CD4-positive, alpha-beta T cell treated with Interleukin-6 for 4 hours (primary cell): Measurements from ENCODE around the gene SEC62.
A peak's percentile ranks its signal among the peaks of the same experiment; 100 is the strongest.

Experiments used
- DNase-seq: peaks from one replicate; pipeline ENCODE4 v3.0.0-alpha.2; 2020; ENCODE audit warnings: mixed read lengths

Gene SEC62

DNA sequence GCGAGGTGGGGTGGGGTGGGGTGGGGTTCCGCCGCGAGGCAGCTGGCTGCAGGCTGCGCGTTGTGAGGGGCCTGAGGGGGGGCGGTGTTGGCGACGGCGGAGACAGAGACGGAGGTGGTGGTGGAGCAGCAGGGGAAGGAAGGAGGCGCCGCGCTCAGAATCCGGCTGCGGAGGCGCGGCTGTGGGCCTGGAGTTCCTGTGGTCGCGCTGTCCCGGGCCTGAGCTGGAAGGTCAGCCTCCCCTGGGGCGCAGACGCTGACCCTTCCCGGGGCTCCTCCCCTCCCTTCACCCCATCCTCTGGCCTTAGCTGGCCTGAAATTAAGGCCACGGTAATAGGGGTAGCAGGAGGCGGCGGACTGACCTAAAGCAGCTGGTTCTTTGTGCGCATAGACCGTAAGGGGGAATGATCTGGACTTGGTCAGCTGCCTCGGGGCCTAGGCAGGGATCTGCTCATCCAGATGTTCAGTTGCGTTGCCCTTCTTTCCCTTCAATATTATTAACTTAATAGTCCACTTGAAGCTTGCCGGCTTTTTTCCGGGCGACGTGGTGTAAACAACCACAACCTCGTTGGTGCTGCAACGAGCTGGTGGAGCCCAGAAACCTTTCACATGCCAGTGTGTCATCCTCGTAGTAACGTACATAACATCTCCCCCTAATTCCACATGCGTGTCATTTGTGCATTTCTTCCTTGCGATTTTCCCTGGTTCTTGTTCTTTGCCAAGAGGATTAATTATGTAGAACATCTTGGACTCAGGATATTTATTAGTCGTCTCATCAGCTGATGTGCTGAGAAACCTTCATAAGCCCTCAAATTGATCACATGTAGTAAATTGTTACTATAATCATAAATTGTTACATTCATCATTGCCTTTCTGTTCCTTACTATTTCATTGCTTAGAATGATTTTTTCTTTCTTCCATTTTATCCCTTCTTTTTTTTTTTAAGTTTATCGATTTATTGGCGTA lies 626 bp downstream of the SEC62 start:
- peak; percentile 47 for DNase-seq

DNA sequence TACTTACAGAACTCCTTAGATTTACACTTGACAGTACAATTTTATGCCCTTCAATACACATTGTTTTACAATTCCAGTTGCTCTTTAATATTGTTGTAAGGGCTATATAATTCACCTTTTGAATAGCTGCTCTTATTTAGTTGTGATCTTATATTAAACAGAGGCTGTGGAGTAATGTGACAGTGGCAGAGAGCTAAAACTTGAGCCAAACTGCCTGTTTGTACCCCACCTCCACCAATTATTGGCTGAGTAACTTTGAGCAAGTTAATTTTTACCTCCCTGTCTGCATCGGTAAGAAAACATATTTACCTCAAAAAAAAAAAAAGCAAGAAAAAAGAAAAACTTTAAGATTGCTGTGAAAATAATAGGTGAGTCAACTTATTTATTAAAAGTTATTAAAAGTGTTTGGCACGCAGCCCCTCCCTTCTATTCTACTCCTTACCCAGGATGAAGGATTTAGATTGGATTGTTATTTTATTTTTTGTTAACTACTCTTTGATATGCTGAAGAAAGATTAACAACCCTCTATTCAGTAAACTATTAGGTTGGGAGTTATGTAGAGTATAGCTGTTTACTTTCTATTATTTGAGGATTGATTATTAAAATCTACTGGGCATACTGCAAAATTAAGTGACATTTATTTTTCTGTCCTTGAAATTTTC lies 1.7 kb downstream of the SEC62 start:
- DNase-seq: no peak

DNA sequence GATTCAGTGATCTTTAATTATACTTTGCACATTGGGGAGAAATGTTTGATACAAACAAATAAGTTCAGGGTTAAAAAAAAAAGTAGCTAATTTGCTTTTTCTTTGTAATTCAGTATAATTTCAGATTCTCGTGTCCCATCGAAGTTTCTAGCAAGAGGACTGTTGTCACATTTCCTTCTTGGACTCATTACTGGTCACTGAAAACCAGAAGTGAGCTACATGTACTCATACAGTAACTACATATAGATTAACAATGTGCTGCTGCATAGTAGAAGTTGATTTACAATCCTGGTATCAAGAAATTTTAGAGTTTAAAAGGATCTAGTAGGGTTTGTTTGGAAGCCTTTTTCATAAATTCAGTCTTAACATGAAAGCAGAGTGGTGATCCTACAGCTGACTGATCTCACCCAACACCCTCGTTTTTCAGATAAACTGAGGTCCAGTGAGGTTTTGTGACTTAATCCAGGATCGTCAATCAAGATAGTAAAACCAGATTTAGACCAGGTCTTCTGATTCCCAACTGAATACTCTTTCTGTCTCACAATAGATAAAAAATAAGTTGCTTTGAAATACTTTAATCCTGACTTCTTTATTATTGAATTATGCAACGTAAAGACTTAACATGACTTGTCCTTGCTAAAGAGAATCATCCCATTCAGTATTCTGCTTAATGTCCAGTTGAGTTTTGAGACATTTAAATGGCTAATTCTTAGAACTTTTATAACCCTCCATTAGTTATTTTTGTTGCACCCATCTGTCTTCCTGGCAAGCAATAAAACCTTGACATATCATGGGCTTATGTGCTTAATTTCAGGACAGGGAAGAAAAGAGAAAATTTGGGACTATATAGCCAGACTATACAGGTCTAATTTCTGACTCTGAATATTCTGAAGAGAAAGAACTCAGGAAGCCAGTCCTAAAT lies 2.8 kb downstream of the SEC62 start:
- DNase-seq: no peak

DNA sequence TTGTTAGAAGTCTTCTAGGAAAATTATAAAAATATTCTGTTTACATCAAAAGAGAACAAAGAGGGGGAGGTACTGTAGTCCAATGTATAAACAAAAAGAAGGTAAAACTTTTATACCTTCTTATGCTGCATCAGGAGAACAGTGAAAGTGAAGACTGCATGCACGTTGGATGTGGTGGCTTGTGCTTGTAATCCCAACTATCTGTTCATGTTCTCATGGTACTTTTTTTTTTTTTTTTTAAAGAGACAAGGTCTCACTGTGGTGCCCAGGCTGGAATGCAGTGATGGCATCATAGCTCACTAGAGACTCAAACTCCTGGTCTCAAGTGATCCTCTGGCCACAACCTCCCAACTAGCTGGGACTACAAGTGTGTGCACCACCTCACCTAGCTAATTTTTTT lies 4.2 kb downstream of the SEC62 start:
- no peak for DNase-seq

DNA sequence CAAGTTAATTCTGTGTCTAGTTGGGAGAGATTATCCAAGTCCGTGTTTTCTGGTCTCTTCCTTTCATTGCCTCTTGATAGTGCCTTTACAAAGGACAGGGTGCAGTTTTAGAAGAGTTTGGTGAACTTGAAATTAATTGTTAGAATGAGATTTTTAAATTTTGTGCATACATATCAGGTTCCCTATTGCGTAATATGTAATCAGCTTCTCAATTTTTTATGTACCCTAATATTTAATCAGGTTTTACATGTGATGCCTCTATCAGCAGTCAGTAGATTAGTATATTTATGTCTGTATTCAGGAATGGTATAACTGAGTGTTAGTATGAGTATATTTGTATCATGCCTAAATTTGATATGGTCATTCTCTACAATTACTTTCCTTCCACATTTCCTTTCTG lies 4.9 kb downstream of the SEC62 start:
- DNase-seq: no peak

DNA sequence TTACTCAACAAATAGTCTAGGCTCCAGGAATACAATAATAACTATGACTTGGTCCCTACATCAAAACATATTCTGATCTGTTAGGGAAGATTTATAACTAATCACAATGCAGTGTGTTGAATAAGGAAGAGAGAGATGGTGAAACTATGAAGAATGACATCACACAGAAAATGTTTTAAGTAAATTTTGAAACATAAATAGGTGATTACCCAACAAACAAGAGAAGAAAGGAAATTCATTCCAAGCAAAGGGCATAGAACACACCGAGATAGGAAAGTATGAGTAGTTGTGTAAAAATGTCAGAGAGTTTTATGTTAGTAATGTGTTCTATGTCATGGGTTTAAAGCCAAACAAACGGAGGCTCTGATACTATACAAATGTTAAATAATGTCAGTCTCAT lies 13.4 kb downstream of the SEC62 start:
- DNase-seq: no peak

DNA sequence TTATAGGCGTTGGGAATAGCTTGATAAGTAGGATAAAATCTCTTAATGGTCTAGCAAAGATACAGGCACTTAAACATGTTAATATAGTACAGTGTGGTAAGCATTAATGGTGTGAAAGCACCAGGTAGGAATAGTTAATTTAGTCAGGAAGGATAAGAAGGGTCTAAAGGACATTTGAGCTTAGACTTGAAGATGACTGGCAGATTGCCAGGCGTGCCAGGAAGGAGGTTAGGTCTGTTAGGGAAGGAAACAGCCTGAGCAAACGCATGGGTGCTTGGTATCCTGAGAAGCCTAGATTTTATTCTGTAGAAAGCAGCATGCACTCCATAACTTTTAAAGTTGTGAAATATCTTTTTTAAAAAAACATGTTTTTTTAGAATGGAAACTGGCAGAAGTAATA lies 17.7 kb downstream of the SEC62 start:
- peak; percentile 33 for DNase-seq

DNA sequence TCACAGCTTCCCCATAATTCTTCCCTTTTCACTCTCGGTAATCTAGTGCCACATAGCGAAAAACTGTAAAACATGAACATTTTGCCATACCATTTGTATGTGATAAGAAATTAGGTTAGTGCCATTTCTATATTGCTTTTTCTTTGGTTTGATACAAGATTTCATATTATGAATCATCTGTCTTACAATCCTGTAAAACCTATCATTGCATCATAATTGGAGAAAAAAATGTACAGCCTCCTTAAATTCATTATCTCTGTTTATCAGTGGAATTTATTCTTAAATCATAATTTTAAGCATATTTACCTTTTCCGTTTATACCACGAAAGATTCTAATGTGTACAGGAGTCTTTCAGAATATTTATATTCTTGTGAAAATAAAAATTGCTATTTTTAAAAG lies 23.8 kb downstream of the SEC62 start:
- no peak for DNase-seq

DNA sequence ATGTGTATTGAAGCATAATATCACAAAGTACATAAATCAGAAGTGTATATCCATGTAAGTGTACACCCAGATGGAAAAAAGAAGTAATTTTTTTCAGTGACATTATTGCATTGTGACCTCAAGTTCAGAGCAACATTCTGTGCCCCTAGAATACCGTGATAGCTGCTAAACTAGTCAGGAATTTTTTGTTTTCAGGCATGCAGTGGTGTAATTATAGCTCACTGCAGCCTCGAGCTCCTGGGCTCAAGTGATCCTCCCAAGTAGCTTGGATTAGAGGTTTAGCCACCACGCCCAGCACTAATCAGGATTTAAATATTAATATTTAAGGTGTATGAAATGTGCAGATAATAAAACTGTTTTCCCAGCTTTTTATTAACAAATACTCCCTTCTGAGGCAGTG lies 25.5 kb downstream of the SEC62 start:
- DNase-seq: no peak

DNA sequence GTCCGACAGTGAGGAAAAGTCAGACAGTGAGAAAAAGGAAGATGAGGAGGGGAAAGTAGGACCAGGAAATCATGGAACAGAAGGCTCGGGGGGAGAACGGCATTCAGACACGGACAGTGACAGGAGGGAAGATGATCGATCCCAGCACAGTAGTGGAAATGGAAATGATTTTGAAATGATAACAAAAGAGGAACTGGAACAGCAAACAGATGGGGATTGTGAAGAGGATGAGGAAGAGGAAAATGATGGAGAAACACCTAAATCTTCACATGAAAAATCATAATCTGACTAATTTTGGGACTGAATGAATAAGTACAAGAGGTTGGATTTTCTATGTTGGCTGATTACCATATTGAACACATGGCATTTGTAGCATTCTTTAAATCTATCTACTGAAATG lies 26.2 kb downstream of the SEC62 start:
- no peak for DNase-seq

DNA sequence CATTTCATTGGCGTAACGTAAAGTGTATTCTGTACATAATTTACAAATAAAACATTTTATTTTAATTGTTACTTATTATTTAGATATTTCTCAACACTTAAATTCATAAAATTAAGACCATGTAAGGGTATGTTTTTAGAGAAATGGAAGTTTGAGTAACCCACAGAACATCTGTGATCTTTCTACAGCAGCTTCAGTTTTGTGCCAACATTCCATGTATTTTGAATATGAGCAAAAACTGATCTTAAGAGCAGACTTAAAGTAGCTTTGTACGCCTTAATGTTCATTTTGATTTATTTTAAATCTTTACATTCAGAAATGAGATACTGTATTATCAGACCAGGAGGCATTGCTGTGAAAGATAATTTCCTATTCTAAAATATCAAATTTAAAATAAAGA lies 27.2 kb downstream of the SEC62 start:
- DNase-seq: no peak

DNA sequence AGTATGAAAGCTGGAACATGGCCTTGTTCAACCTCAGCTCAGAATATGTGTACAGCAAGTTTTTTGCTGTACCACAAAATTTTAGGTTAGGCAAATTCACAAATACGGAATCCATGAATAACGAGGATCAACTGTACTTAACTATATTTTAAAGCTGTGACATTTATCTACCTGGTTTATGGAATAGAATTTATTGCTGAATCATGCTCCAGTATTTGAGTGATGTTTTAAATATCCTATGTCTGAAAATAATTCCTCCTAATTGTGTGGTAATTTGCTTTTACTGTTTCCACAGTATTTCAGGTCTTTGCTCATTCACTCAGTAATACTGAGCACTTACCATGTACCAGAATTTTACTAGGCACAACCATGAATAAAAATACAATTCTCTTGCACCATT lies 29.5 kb downstream of the SEC62 start:
- DNase-seq: no peak

DNA sequence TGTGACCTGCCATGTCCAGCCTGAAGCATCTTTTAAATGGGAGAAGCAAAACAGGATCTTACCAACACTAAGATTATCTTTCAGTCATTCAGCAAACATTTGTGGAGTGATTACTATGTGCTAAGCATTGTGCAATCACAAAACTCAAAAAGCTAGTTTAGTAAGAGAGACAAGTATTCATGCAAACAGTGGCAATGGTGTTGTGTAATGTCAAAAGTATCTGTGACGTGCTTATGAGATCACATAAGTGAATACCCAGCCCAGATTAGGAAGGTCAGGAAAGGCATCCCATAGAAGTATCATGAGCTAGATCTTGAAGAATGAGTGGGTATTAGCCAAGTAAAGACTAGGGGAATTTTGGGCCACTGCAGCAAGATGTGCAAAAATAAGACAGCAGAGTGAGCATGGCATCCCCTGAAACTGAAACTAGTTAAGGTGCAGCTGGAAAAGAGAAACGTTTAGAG lies 32.1 kb downstream of the SEC62 start:
- no peak for DNase-seq

DNA sequence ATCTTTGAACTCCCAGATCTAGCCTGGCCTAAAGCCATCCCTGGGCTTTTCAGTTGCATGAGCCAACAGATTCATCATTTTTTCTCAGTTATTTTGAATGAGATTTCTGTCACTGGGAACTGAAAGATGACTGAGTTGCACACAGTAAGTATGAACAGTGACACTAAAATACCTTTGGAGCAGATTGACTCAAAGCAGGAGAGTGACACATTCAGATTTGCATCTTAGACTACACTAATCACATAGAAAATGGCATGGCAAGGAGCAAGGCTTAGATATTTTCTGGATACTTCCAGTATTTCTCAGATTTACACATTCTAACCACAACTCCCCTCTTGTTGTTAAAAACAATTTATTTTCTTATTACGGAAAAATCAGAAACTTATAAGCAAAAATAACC lies 32.8 kb downstream of the SEC62 start:
- DNase-seq: no peak

DNA sequence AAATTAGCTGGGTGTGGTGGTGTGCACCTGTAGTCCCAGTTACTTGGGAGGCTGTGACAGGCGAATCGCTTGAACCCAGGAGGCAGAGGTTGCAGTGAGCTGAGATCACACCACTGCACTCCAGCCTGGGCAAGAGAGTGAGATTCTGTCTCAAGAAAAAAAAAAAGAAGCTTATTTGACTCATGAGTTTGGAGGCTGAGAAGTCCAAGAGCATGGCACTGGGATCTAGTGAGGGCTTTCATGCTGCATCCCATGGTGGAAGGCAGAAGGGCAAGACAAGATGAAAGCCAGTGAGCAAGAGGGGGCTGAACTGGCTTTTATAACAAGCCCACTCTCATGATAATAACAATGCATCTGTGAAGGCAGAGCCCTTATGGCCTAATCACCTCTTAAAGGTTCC lies 33.4 kb downstream of the SEC62 start:
- no peak for DNase-seq

DNA sequence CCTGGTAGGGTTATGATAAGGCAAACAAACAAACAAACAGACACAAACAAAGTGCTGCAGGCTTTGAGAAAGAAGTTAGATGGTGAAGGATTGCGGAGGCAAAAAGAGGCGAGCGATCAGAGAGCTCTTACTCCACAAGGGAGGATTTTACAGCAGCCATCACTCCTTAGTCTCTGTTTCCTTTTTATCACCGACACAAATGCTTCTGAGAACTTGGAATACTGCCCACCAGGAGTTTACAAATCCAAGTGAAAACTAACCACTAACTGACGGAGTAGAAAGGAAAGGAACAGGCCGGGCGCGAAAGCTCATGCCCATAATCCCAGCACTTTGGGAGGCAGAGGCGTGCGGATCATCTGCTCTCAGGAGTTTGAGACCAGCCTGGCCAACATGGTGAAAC lies 35.6 kb downstream of the SEC62 start:
- no peak for DNase-seq

DNA sequence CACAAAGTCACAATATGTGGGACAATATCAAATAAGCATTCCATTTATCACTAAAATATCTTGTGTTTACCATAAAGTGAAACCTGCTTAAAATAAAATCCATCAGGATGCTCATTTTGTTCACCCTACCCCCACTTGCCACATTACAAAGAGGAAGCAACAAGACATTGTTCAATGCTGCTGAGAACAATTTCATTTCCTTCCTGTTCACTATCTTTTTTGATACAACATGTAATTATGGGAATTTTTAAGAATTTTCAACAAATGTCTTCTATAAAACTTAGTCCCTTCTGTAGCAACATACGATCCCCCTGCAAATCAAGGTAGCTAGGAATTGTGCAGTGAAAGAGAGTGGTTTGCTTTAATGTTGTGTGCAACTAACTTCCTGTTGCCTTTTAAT lies 36.3 kb downstream of the SEC62 start:
- DNase-seq: no peak

DNA sequence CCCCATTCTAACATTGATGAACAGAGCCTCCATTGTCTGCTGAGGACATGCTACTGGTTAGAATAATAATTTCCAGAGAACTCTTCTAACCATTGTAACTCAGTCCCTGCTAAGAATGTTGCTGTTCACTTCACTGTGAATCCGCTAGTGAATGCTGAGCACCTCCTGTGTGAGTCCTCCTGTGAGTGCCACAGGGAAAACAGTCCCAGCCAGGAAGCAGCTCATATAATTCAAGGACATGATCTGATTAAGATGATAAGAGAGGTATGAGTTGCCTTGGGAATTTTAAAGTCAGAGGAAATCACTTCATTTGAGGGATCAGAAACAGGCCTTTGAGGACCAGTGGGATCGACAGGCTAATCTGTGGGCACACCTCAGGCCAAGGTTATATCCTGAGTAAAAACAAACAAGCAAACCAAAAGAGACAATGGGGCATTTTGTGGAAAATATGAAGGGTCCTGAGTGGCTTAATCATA lies 37.3 kb downstream of the SEC62 start:
- DNase-seq: no peak

DNA sequence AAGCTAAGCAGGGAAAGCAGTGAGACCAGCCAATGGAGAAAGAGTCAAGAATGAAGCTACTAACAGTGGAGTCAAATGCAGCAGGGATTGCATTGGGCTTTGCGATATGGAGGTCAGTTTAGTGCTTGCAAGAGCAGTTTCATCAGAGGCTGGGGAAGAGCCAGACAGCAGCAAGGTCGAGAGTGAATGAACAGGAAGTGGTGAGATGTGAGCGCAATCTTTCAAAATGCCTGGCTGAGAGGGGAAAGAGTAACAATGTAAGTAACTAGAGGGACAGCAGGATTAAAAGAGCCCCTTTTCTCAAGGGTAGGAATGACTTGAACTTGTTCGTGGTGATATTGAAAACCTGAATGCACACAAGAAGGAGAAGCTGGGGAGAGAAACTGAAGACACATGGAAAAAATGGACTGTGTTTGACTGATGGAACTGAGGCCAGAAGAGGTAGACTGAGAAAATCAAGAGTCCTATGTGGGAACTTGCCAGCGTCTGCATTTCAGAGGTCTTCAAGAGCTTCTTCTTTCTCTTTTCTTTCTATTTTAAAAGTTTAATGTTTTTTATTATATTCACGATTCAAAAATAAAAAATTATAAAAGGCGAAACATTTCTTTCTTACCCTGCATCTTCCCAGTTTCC lies 40.5 kb downstream of the SEC62 start:
- DNase-seq: peak; percentile 56

DNA sequence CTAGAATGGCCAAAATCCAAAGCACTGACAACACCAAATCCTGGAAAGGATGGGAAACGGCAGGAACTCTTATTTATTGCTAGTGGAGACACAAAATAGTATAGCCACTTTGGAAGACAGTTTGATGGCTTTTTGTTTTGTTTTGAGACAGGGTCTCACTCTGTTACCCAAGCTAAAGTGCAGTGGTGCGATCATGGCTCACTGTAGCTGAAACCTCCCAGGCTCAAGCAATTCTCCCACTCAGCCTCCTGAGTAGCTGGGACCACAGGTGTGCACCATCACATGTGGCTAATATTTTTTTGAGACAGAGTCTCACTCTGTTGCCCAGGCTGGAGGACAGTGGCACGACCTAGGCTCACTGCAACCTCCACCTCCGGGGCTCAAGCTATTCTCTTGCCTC lies 43.9 kb downstream of the SEC62 start:
- no peak for DNase-seq

DNA sequence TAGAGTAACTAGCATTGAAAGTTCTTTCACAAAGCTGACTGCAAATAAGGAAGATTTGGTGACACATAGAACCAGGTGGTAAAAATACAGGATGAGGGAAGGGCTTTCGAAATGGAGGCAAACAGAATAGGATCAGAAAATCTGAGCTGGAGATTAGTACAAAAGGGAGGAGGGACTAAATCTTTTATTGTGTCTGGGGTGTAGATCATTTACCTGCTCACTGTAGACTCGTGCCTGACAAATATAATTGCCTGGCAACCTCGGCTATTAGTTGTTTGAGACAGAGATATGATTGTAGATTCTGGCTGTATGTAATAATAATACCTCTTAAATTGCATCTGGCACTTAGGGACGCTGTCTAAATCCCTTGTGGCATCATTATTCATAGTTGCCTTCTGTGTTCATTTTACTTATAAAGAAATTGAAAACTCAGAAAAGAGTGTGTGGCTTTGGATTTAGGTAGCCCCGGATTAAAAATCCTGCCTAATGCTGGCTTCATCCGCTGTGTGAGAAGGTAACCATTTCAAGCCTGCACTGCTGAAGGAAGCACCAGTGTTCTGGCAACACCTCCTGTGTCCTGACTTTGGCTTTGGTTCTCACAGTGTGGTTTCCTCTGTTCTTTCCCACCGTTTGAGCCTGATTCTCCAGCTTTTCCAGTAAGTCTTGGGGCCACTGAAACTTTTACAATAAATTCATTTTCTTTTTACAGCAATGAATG lies 46.2 kb downstream of the SEC62 start:
- no peak for DNase-seq

DNA sequence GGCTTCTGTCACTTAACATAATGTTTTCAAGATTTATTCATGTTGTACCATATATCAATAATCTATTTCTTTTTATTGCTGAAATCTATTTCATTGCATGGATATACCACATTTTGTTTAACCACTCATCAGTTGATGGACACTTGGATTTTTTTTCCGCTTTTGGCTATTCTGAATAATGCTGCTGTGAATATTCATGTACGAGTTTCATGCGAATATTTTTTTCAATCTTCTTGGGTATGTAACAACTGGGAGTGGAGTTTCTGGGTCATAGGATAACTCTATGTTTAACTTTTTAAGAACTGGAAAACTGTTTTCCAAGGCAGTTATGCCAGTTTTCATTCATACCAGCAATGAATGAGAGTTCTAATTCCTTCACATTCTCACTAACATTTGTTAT lies 49.5 kb downstream of the SEC62 start:
- DNase-seq: no peak
